ENCODE data around the gene THRAP3.
"Not testable (repeated sequence)": the region's sequence is repeated elsewhere in the genome, so short reads cannot be mapped to it uniquely, and the experiment has no call there.

THRAP3 gene

GRCh38 chr1:36222481-36223380, 1.5 kb upstream of the THRAP3 start:
- H3K4me3 ChIP-seq (ENCODE audit: low read length): peak overlapping the region; percentile 87; the same call in 1 of the 2 replicates
- no peak for TF ChIP-seq ZNF274 (IDR thresholded peaks at IDR 0.05; ENCODE audit: low read depth, low read length)

GRCh38 chr1:36223381-36223995, 755 bp upstream of the THRAP3 start:
- H3K4me3 ChIP-seq (ENCODE audit: low read length): peak overlapping the region; percentile 87
- TF ChIP-seq ZNF274 (IDR thresholded peaks at IDR 0.05; ENCODE audit: low read depth, low read length): no peak

GRCh38 chr1:36224537-36225282, 467 bp downstream of the THRAP3 start:
- no peak for TF ChIP-seq ZNF274 (IDR thresholded peaks at IDR 0.05; ENCODE audit: low read depth, low read length)
- peak overlapping the region; percentile 85 for H3K4me3 ChIP-seq (ENCODE audit: low read length)

GRCh38 chr1:36225283-36225899, 1.1 kb downstream of the THRAP3 start:
- H3K4me3 ChIP-seq (ENCODE audit: low read length): peak overlapping the region; percentile 85
- no peak for TF ChIP-seq ZNF274 (IDR thresholded peaks at IDR 0.05; ENCODE audit: low read depth, low read length)

- not testable (repeated sequence) for H3K4me3 ChIP-seq (ENCODE audit: low read length)
Observed at GRCh38 chr1:36230279-36230678, 6.0 kb downstream of the THRAP3 start.

- TF ChIP-seq ZNF274 (IDR thresholded peaks at IDR 0.05; ENCODE audit: low read depth, low read length): no peak
- H3K4me3 ChIP-seq (ENCODE audit: low read length): no peak overlapping the region
Observed at GRCh38 chr1:36231191-36231590, 6.9 kb downstream of the THRAP3 start.

GRCh38 chr1:36232212-36233095, 8.2 kb downstream of the THRAP3 start:
- no peak for TF ChIP-seq ZNF274 (IDR thresholded peaks at IDR 0.05; ENCODE audit: low read depth, low read length)
- H3K4me3 ChIP-seq (ENCODE audit: low read length): no peak overlapping the region

GRCh38 chr1:36236302-36236701, 12.1 kb downstream of the THRAP3 start:
- no peak overlapping the region for H3K4me3 ChIP-seq (ENCODE audit: low read length)
- TF ChIP-seq ZNF274 (IDR thresholded peaks at IDR 0.05; ENCODE audit: low read depth, low read length): no peak

- no peak for TF ChIP-seq ZNF274 (IDR thresholded peaks at IDR 0.05; ENCODE audit: low read depth, low read length)
- no peak overlapping the region for H3K4me3 ChIP-seq (ENCODE audit: low read length)
Observed at GRCh38 chr1:36238433-36238832, 14.2 kb downstream of the THRAP3 start.

GRCh38 chr1:36239941-36240637, 15.8 kb downstream of the THRAP3 start:
- no peak for TF ChIP-seq ZNF274 (IDR thresholded peaks at IDR 0.05; ENCODE audit: low read depth, low read length)
- H3K4me3 ChIP-seq (ENCODE audit: low read length): no peak overlapping the region

- TF ChIP-seq ZNF274 (IDR thresholded peaks at IDR 0.05; ENCODE audit: low read depth, low read length): no peak
- no peak overlapping the region for H3K4me3 ChIP-seq (ENCODE audit: low read length)
Observed at GRCh38 chr1:36247538-36247937, 23.3 kb downstream of the THRAP3 start.

- no peak overlapping the region for H3K4me3 ChIP-seq (ENCODE audit: low read length)
- TF ChIP-seq ZNF274 (IDR thresholded peaks at IDR 0.05; ENCODE audit: low read depth, low read length): no peak
Observed at GRCh38 chr1:36248250-36248894, 24.1 kb downstream of the THRAP3 start.

Measured in GM08714 (cell line).